GM11168 (cell line): Measurements from ENCODE around the gene DSCAM.

Experiments
- in situ Hi-C: fragments of 300-500 bp; cut with MboI; formaldehyde crosslinking; loops from one replicate; pipeline ENCODE4 v1.12.0; 2022; ENCODE audit warnings: low sequenced_read_pairs; ENCODE audit not compliant: unreplicated experiment

Gene DSCAM

DNA sequence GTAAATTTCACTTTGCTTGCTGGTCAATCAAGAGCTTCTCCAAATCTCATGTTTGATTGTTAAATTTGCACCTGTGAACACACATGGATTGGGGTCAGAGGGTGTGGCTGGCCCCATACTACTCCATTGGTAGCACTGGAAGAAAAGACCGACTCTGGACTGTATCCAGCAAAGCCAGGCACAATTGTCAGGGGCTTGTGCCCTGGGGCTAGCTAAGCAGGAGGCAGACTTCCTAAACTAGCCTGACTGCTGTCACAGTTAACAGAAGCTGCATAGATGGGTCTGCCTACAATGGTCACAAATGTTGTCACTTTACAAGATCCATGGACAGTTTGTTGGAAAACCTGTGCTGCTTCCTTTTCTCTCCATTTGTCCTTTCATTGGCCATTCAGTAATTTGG, 421.0 kb downstream of the DSCAM start:
- in situ Hi-C loops = no loop called here

DNA sequence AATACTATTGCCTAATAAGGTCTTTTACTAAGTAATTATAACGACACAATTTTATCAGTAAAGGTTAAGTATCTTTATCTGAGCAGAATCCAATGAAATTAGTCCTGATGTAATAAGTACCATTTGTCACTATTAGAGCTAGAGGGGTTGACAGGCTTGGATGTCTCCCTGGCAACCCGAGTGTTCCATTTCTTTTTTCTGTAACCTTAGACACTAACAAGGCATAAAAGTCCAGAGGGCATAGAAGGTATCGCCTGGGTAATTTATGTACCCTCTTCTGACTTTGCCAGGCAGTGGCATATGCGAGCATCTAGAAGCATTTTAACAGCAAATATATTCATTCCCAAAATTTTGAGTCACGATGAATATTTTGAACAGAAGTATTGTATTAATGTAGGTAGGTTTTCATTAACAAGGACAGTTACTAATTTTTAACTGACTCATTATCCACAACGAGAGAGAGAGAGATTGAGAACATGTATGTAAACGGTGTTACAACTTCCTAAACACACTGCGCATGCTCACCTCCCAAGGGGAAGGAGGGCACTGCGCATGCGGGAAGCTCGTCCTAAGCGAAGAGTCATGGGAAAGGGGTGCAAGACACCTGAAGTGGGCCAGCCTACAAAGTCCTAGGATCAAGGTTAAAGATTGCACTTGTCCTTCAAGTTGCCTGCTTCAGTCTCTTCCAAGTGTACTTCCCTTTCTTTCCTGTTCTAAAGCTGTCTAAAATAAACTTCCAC, 423.9 kb downstream of the DSCAM start:
- in situ Hi-C loops = no loop called here

DNA sequence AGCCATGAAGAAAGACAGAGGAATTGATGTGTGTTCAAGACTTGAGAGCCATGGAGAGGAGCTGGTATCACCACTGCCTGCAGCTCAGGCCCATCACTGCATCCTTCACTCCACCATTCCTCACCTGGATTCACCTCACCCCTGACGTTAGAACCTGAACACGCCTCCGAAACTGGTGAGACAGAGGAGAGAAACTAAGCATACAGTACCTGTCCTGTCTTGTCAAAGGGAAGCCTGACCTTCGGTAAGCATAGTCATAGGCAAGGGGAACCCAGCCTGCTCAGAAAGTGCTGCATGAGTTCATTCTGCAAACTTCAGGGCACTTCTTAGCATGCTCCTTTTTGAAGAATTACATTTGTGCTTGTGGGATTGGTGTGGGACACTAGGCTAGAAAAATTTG, 425.8 kb downstream of the DSCAM start:
- in situ Hi-C loops = no loop called here

DNA sequence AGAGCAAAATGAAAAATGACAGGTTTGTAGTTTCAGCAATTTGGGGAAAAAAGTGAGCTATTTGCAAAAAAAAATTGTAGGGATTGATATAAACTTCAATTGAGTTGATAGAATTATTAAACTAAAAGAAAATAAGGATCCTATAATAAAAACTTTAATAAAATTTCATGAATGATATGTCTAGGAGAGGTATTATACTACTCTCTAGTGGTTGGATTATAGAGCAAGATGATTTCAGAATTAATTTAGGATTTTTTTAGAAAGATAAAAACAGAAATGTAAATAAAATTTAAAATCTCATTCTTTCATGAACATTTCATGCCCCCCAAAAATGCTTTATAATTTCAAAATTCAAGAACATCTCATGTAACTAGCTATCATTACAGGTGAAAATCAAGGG, 430.4 kb downstream of the DSCAM start:
- in situ Hi-C loops = no loop called here

DNA sequence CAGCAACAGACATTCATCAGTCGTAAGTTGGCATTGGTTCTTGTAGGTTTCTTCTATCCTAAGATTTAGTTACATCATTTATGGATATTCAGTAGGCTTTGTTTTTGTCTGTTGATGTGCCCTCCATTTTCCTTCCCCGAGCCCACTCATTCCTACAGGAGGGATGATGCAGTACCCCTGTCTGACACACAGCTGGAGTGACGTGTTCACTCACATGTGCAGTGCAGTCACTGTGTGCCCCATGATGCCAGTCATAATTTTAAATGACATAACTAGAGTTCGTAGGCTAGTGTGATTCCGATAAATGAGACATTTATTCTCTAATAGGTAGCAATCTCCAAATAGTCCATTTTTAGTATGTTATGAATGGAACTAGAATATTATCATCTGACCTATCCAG, 438.4 kb downstream of the DSCAM start:
- in situ Hi-C loops = no loop called here

DNA sequence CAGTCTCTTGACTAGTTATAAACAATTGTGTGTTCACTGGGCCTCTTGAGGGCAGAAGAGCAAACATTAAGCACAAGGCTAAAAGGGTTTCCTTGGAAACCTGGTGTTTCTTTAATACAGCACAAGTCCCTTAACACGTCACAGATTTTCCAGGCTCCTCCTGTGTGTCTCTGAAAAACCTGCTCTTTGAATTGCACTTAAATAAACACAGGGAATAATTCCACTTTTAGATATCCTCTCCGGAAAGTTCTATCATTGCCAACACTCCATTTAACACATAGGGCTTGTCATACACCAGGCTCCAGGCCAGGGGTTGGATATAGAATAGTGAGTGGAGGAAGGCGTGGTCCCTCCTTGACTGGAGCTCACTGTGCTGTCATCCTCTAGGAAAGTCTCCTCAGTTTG, 442.6 kb downstream of the DSCAM start:
- in situ Hi-C loops = no loop called here

DNA sequence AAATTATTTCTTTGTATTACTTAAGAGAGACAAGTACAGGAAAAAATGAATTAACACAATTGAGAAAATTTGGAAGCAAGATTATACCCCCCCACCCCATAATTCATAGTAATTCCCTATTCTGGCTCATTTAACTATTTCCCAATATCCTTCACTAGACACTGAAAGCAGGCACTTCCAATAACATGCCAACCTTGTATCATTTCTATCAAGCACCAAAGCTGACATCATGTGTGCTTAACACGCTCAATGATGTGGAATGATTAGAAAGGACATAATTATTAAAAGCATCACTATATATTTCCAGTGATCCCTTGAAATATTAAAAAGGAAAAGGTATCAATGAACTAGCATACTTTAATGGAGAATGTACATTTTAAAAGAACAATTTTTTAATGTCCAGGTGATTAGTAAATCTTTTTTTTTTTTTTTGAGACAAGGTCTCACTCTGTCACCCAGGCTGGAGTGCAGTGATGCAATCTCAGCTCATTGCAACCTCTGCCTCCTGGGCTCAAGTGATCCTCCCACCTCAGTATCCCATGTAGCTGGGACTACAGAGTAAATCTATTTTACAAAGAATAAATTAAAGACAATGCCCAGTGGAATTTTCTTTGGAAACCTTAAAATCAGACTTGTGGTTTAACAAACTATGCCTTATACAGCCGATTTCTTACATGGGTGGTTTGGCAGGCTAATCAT, 443.9 kb downstream of the DSCAM start:
- in situ Hi-C loops = no loop called here

DNA sequence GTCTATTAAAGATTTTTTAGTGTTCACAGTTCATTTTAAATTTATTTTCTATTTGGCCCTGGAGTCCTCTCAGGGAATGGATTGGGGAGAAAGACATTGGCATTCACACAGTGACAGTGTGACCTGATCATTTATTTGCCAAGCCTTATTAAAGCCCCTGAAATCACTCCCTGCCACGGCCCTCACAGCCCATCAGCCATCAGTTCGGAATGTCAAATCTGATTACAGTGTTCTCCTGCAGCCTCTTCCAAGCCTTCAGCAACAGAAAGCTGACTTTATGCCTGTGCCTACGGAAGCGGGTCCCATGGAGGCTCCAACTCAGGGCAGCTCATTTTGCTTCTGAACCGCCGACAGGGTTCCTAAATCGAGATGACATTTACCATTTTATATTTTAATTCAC, 451.2 kb downstream of the DSCAM start:
- in situ Hi-C loops = no loop called here

DNA sequence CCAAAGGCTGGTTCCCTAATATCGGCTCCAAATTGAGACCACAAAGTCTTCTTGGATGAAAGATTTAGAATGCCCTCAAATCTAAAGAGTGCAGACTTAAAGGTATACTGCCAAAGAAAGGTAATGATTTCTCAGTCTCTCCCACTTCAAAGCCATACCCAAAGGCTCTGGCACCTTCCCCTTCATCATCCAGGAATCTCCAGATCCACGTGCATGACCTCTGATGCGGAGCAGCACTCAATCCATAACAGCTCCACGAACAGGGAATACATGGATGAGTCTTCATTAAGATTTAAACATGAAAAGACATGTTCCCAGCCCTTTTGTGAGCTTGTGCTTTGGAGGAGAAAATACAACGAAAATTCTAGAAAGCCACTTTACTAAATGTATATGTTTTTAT, 453.9 kb downstream of the DSCAM start:
- in situ Hi-C loops = no loop called here

DNA sequence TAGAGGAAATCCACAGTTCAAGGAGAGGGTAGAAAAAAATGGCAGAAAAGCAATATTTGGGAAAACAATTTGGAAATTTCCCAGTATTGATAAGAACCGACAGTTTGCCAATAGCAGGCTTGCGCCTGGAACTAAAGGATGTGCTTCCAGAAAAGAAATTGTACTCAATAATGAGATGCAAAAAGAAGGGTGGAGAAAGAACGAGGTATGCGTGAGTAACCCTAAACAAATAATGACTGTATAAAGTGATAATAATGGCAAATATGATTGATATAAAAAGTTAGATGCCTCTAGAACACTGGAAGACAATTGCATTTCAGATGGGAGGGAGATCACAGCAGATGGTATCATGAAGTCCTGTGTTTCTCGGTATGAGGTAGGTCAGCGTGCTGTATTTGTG, 458.9 kb downstream of the DSCAM start:
- in situ Hi-C loops = no loop called here

DNA sequence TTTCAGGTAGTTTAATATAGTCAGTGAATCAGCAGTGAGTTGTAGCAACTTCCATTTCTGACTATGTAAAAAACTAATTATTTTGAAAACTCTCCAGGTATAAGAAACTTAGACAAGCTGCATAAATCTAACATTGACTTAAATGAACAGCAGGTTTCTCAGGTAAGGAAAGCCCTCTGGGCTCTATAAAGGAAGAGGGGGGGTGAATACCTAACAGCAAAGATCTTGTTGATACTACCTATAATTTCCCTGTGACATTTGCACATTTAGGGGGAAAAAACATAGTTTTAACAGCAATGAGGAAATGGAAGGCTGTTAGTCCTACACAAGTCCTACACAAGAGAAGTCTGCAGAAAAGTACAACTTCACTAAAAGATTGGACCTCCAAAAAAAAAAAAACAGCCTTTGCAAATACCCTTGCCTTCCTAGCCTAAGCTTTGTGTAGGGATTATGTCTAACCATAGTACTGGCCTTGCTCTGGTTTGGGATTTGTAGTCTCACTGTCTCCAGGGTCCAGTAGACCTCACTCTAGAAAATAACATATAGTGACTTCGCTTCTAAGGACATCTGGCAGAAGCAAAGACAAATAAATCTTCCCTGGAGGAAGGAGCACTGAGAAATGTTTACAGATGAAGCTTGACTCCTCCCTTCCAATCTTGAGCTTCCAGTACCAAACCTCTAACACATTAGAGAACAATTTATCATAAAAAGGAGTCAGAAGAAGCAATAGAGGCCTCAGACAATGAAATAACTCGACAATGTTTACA, 459.8 kb downstream of the DSCAM start:
- in situ Hi-C loops = no loop called here

DNA sequence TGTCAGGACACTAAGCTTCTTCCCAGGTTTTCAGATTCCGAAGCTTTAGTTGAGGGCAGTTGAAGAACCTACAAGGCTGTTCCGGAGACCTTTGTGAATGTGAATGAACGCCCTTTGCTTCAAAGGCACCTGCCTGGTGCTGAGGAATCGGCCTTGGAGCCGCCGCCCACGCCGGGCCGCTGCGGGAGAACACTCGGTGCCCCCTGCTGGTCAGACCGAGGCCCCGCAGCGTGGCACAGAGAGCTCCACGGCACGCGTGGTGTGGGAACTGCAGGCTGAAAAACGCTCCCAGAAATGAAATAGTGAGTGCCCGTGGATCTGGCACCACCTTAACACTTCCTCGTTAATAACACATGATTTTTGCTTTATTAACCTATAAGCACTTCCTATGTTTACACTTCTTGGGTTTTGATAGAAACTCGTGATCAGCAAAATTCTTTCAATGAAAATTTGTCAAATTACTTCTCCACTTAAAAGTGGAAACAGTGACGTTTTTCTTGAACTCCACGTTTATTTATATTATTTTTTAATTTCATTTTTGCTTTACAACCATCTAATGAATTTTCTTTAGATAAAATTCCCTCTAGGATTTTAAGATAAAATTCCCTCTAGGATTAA, 460.6 kb downstream of the DSCAM start:
- in situ Hi-C loops = no loop called here

DNA sequence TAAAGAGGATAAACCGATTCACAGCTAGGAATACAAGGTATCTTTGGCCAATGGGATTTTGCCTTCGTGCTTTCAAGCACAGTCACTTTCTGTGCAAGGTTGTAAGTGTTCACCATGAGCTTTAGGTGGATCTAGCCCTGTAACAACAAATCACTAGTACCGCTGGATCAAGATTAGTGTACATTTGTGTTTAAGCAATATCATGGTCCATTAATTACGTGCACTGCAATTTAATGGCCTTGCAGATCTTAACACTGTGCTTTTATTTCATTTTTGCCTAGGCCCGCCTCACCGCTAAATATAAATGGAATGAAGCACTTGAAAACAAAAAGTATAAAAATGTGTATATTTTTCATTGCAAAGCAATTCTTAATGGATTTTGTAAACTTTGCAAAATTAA, 461.1 kb downstream of the DSCAM start:
- in situ Hi-C loops = no loop called here

DNA sequence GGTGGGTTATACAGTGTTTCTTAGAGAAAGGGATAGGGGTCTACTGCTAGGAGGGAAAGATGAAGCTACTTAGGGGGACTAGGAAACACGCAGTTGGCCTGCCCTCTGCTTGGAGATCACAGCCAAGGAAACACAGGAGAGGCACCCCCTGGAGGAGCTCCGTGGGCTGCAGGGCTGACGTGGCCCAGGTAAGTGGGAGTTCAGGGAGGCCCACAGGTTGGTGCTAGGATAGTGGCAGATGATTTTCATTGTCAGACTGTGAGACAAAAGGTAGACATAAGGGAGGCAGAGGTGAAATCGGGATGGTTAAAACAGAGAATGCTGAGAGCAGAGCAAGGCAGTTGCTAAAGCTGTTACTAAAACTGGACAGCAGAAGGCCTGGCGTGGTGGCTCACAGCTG, 463.0 kb downstream of the DSCAM start:
- in situ Hi-C loops = no loop called here

DNA sequence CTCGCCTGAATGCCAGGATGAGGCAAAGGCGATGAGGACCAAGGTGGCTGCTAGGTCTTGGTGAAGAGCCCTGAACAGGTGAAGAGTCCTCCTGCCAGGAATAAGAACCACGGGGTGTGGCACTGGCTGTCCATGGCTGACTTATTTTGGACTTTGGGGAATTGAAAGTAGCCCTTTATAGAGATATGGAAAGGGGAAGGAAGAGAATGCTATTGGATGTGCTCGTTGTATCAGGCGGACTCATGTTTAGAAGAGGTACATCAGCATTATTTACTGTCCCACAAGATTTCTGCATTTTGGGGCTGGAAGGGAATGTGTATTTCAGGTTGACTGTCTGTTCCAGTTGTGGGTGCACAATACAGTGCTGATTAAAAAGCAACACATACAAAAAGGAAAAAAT, 465.8 kb downstream of the DSCAM start:
- in situ Hi-C loops = no loop called here

DNA sequence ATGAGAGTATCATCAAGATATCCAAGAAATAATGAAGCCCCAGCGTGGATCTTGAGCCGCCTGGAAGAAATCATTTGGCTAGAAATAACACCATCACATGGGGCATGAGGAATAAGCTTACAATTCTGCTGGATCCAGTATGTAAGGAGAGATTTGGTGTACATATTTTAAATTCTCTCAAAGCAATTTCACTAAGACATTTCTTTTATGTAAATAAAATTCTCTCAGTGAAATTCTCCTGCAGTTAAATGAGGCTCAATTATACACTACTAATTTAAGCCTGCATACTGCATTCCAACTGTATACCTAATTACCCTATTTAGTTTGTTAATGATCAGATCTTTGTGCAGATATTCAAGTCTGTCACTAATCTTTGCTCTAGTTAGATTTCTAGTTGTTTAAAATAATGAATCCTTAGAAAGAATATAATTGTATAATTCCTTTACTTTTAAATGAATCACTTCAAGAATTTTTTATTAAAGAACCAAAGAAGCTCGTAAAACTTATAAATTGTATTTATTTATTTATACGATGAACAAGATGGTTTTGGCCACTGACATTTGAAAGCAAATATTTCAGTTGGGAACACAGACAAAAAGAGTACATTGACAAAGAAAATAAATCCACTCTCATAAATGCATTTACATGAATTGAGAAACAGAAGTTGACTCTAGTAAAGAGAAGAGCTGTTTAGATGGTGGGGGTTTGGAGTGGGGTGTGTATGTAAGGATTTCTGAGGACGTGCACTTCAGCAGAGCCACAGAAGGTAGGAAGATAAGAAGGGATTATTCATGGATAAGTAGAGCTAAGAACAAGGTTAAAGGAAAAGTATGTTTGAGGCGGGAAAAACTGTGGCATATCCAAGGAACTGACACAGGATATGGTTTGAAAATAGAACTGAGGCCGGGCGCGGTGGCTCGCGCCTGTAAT, 466.8 kb downstream of the DSCAM start:
- in situ Hi-C loops = no loop called here

DNA sequence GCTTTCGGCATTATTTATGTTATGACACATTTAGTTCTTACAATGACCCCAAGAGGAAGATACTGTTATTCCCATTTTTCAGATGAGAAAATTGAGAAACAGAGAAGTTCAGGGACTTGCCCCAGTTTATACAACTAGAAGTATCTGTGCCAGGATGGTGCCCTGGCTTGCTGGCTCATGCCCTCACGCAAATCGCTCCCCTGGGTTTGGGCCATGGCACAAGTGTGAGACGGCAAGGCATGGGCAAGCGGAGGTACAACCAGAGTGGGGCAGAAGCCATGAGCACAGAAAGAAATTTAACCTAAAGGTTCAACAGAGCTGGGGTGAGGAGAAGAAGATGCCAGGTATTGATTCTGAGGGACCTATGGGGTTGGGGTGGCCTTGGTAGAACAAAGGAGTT, 469.8 kb downstream of the DSCAM start:
- in situ Hi-C loops = no loop called here

DNA sequence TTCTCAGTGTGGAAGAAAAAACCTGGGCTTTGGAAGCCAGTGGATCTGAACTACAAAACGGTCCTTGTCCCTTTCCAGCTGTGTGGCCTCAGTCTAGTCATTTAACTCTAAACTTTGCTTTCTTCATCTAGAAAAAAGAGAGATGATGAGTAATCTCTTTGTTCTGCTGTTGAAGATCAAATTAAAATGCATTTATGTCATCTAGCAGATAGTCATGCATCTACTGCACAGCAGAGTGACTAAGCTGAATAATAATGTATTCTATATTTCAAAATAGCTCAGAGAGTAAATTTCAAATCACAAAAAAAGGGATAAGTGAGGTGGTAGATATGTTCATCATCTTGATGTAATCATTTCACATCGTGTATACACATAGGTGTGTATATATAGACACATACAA, 473.2 kb downstream of the DSCAM start:
- in situ Hi-C loops = no loop called here

DNA sequence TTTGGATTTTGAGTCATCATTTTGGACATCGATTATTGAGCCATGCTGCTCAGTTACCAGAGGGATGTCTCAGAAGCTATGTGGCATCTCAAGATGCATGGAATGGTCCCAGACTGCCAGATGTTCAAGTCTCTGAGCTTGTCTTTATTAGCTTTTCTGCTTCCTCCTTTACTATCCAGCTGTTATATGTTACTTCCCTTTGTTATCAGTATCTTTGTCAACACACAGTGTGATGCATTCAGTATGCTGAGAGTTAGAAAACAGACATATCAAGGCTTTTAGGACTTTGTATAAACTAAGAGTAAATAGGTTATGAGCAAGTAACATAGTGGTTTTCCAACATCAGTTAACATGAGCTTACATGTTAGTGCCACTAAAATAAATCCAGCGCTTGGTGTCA, 474.5 kb downstream of the DSCAM start:
- in situ Hi-C loops = no loop called here

DNA sequence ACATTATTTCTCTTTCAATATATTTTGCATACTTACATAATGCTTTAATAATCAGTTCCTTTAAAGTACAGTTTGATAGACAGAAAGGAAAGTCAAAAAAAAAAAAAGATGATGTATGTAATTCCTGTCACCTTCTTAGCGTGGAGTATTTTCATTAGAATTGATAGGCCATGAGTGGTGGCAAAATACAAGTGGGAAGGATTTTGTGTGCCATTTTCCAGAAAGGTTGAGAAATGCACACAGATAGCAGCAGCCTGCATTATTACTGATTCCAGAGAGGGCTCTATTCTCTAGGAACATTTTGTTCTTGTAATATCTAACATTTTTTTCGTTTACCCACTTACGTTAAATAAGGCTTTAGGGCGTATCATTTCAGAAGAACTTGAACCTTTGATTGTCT, 475.6 kb downstream of the DSCAM start:
- in situ Hi-C loops = no loop called here
